Posterior vena cava (tissue), 2 donors: ENCODE data around the gene PLOD3. TPM values are rescaled to one million over a fixed set of nuclear protein-coding genes. Genes with fewer than 3 reads are reported as not detected.

Source experiments
- DNase-seq: peaks from one replicate; pipeline ENCODE4 v3.0.0-alpha.2; 2020; ENCODE audit warnings: low spot score
- intact Hi-C, 2 donors: fragments of 100-400 bp; cut with DNase I; formaldehyde crosslinking; loops; one replicate each; pipeline versions ENCODE4 v1.14.1 to v1.14.2; 2022 to 2023
- total RNA-seq, 2 donors: library from RNA; stranded (reverse); fragmentation: NEBNext Ultra II Directional; extraction: Animal tissue kit (Norgen Biotek cat#: 25700); gene quantifications; one replicate each; pipeline ENCODE4 v1.2.1, GENCODE V29; 2021
- donor health status: DM: yes; HTN: yes; CAD: no.
- donor health status: DM: yes; HTN: yes; CAD: no.

The PLOD3 gene
- total RNA-seq, 2 donors from 2014 or later, result 59.6 to 64.3 TPM

DNA sequence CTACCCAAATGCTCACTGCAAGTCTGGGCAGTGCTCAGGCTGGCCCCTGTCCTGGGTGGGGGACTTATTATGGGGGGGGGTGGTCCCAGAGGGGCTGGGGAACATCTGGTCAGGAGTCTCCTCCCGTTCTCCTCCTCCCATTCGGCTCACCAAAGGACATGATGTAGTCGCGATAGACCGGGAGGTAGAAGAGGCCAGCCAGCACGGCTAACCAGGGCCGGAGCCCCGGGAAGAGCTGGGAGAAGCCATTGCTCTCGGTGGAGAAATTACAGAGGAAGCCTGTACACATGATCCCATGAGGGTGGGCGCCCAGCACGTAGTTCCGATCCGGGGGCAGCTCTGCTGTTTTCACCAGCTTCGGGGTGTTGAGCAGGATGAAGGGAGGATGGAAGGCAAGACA, 18.9 kb downstream of the PLOD3 start:
- intact Hi-C loops, result loop anchor here in 1 of 2 donors (10.0 kb wide), 2 partner anchors 54 to 114 kb away; partner anchors contain the start of gene TRIM56

DNA sequence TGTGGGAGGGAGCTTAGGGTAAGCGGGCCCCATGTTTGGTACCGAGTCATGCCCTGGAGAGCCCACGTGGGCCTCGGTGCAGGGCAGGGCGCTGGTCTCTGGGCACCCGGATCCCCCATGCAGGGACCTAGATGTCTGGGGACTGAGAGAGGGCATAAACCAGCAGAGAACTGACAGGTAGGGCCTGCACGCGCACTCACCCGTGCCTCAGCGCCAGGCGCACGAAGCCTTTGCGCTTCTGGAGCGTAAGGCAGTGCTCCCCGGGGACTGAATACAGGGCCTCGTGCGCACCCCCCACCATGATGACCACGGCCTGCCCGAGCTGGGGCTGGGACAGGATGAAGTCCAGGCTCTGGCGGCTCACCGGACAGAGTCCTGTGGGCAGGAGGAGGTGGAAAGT, 19.4 kb downstream of the PLOD3 start:
- intact Hi-C loops, result loop anchor here in 1 of 2 donors (10.0 kb wide), 2 partner anchors 53 to 113 kb away; partner anchors contain the start of gene TRIM56
- no peak for DNase-seq

More for the DNA sequence above, 18.9 kb downstream of the PLOD3 start:
- no peak for DNase-seq

DNA sequence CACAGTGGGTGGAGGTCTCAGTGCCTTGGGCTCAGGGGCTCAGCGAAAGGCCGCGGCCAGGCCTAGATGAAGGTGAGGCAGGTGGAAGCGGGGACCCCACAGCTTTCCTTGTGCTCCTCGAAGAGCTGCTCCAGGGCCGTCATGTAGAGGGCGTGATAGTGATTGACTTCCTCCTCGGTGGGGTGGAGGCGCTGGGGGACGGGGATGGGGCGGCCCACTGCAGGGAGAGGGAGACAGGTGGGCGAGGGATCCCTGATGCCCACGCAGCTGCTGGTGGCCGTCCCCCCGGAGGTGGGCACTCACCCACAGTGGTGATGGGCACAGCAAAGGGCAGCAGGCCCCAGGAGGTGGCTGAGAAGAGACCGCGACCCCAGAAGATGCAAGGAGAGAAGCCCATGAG, 21.5 kb downstream of the PLOD3 start:
- intact Hi-C loops, result loop anchor here in 1 of 2 donors (10.0 kb wide), 2 partner anchors 51 to 111 kb away; partner anchors contain the start of gene TRIM56
- DNase-seq, result no peak

DNA sequence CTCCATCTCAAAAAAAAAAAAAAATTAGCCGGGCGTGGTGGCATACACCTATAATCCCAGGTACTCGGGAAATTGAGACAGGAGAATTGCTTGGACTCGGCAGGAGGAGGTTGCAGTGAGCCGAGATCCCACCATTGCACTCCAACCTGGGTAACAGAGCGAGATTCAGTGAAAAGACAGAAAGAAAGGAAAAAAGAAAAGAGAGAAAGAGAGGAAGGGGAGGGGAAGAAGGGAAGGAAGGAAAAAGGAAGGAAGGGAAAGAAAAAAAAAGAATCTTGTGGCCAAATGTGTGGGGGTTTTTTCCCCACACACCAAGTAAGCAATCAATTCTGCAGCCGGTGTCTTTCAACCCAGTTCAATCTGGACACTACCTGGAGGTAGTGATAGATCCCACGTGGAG, 28.3 kb downstream of the PLOD3 start:
- intact Hi-C loops, result no loop called here
- no peak for DNase-seq

DNA sequence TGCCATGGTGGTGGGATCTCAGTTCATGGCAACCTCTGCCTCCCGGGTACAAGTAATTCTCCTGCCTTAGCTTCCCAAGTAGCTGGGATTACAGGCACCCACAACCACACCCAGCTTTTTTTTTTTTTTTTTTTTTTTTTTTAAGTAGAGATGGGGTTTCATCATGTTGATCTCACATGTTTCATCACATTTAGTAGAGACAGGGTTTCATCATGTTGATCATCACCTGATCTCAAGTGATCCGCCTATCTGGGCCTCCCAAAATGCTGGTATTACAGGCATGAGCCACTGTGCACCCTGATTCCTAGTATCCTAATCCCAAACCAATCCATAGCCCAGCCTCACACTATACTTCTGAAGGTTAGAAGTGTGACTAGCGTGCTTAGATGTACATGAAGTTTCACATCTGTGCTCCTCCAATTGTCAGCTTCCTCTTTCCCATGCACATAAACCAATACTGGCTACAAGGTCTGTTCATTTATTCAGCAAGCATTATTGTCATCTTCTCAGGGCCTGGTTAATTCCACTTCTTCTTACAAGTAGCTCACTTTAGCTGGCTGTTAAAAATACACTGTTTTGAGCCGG, 30.4 kb downstream of the PLOD3 start:
- intact Hi-C loops, result no loop called here
- DNase-seq, result no peak

DNA sequence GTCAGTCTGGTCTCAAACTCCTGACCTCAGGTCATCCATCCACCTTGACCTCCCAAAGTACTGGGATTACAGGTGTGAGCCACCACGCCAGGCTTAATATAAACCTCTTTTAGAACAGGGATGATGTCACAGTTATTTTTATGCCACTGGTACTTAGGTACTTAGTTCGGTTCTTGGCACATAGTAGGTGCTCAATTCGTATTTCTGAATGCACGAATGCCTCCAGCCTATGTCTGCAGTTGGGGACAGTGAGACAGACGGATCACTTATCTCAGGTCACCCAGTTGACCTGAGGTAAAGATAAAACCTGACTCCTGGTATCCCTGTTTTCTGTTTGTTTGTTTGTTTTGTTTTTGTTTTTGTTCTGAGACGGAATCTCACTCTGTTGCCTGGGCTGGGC, 31.2 kb downstream of the PLOD3 start:
- DNase-seq, result no peak
- intact Hi-C loops, result no loop called here

GRCh38 chr7:101185258-101185839, 32.0 kb downstream of the PLOD3 start:
- intact Hi-C loops, result no loop called here
- no peak for DNase-seq

DNA sequence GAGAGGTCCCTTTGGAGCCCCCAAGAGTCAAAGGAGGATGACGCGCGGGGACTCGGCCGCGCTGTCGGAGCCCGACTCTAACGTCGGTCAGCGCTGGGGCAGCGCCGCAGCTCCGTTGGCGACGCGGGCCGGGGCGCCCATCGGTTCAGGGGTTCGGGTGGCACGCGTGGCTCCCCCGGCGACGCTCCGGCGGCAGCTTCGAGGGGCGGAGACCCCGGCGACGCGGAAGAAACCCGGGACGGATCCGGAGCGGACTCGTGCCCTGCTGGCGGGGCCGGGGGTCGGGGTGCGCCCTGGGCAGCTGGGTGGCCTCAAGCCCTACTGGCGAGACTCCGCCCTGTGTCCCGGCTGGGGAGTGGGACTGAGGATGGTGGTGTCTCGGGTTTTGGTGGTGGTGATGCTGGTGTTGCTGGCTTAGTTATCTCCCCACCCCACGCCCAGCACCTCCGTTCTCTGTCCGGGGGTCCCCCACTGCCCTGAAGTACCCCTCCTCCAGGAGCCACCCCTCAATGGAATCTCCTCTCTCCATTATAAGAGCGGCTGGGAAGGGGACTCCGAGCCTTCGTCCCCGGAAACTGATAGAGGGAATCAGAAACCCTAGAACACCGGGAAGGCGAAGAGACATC, 37.1 kb downstream of the PLOD3 start, which contains the start of gene NAT16:
NAT16 (minus strand) TSS at position 164 of the 626 bp plus-strand sequence. CDS start 5,486 bp downstream, outside the sequence.
- intact Hi-C loops, result no loop called here
- no peak for DNase-seq

- intact Hi-C loops, result no loop called here
- DNase-seq, result no peak
Observed at GRCh38 chr7:101179713-101180112, 37.7 kb downstream of the PLOD3 start.

DNA sequence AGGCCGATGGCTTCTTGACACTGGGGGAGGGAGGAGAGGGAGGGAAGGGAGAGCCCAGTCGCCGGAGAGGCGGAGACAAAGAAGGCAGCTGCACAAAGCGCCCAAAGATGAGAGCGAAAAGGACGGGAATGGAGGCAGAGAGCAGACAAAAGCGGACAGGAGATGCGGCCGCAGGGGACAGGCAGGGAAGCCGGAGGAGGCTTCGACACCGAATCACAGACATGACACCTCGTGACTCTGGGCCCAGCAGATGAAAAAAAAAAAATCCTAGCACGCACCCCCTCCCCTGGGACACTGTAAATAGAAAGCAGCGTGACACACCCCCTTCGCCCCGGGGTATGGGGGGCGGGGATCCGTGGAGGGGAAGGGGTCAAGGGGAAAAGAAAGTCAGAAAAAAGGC, 38.3 kb downstream of the PLOD3 start:
- DNase-seq, result no peak
- intact Hi-C loops, result no loop called here

DNA sequence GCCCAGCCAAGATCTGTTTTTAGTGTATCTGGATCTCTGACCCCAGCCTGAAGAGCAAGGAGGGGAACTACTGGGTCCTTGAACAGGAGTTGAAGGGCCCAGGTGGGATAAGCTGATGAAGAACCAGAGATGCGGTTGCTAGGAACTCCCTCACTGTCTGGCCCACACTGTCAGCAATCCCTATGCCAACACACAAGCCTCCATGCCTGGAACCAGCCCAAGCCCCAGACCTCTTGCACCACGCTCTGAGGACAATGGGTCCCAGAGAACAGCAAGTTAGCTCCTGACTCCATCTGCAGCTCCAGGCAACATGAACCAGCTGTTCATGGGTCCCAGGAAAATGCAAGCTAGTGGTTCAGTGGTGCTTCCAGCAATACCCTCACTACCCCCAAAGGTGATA, 39.7 kb downstream of the PLOD3 start:
- intact Hi-C loops, result loop anchor here in 1 of 2 donors (1.0 kb wide), 1 partner anchor 110 kb away; no protein-coding TSS in a partner anchor
- DNase-seq, result no peak

- intact Hi-C loops, result no loop called here
- DNase-seq, result no peak
Observed at GRCh38 chr7:101175664-101176063, 41.7 kb downstream of the PLOD3 start.

GRCh38 chr7:101174322-101174854, 43.0 kb downstream of the PLOD3 start:
- intact Hi-C loops, result no loop called here

DNA sequence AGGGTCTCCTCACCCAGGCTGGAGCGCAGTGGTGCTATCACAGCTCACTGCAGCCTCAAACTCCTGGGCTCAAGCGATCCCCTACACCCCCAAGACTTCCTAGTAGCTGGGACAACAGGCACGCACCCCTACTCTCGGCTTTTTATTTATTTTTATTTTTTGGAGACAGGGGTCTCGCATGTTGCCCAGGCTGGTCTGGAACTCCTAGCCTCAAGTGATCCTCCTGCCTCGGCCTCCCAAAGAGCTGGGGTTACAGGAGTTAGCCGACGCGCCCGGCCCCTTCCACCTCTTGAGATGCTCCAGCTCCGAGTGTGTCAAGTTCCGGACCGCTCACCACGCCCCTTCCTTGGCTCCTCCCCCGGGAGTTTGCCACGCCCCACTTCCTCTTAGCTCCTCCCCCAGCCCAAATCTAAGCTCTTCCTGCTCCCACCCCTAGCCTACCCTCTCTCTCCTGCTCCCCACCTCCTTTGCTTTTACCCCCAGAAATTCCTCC, 43.6 kb downstream of the PLOD3 start:
- no peak for DNase-seq
- intact Hi-C loops, result no loop called here

More at GRCh38 chr7:101174322-101174854, 43.0 kb downstream of the PLOD3 start:
- DNase-seq, result no peak

GRCh38 chr7:101172854-101173751, 44.3 kb downstream of the PLOD3 start:
- intact Hi-C loops, result no loop called here
- no peak for DNase-seq

GRCh38 chr7:101172005-101172853, 45.2 kb downstream of the PLOD3 start:
- no peak for DNase-seq
- intact Hi-C loops, result no loop called here

DNA sequence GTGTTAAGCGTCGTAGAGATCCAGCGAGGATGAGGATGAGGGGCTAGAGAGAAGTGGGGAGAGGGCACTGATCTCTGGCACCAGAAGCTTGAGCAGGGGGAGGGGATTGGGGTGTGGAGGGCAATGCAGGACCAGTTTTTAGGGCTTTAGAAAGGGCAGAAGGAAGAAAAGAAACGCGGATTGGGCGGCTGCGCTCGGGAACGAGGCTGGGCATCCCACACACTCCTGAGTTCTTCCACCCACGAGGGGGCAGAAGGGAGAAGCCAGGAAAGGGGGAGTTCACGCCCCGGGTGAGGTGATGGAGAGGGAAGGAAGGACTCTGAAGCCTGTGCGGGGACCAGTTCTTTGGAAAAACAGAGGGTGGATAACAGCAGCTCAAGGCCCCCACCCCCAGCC, 45.9 kb downstream of the PLOD3 start:
- DNase-seq, result no peak
- intact Hi-C loops, result no loop called here
